Fibroblast of lung (primary cell): ENCODE results near the gene BABAM2. TPM values are rescaled to one million over a fixed set of nuclear protein-coding genes. Genes with fewer than 3 reads are reported as not detected.

Source experiments
- DNase-seq, 2 donors: peaks; one replicate each; pipeline versions ENCODE4 v3.0.0 to v3.0.0-alpha.2; 2010; ENCODE audit warnings: low read depth in 2 of 2
- H2AFZ ChIP-seq: 2 replicates; pipeline ENCODE4 v1.5.1; 2012; ENCODE audit warnings: low read length, control low read depth, inconsistent platforms
- H3K27ac ChIP-seq: 2 replicates; pipeline ENCODE4 v1.5.1; 2011; ENCODE audit warnings: low read length, control low read depth; ENCODE audit not compliant: insufficient read depth
- H3K27me3 ChIP-seq: 2 replicates; pipeline ENCODE4 v1.5.1; 2011; ENCODE audit warnings: mild to moderate bottlenecking, low read length; ENCODE audit not compliant: control insufficient read depth, insufficient read depth
- H3K36me3 ChIP-seq: 2 replicates; pipeline ENCODE4 v1.5.1; 2011; ENCODE audit warnings: low read length; ENCODE audit not compliant: control insufficient read depth, insufficient read depth
- H3K4me1 ChIP-seq: 2 replicates; pipeline ENCODE4 v1.5.1; 2011; ENCODE audit warnings: low read length; ENCODE audit not compliant: control insufficient read depth, insufficient read depth; ENCODE audit errors: extremely low read depth
- H3K4me2 ChIP-seq: 2 replicates; pipeline ENCODE4 v1.5.1; 2011; ENCODE audit warnings: low read length, control low read depth; ENCODE audit not compliant: insufficient read depth; ENCODE audit errors: extremely low read depth
- H3K4me3 ChIP-seq, 4 experiments: fragments of 200-600 bp in 1 of 4; sonication (generic) in 1 of 4; replicated peaks in 1 of 4; 2 replicates each; pipeline ENCODE4 v1.5.1; 2011 to 2016; ENCODE audit warnings: low read length in 4 of 4, low read depth in 3 of 4, mild to moderate bottlenecking in 3 of 4, control low read depth in 2 of 4, inconsistent platforms in 1 of 4, mixed read lengths in 1 of 4; ENCODE audit not compliant: insufficient read depth in 1 of 4; ENCODE audit errors: control extremely low read depth in 1 of 4
- H3K79me2 ChIP-seq: 2 replicates; pipeline ENCODE4 v1.5.1; 2012; ENCODE audit warnings: mild to moderate bottlenecking, low read length, inconsistent platforms; ENCODE audit not compliant: control insufficient read depth, insufficient read depth
- H3K9ac ChIP-seq: 2 replicates; pipeline ENCODE4 v1.5.1; 2011; ENCODE audit warnings: mild to moderate bottlenecking, low read length, control low read depth; ENCODE audit not compliant: insufficient read depth
- H3K9me3 ChIP-seq: 2 replicates; pipeline ENCODE4 v1.5.1; 2012; ENCODE audit warnings: low read depth, low read length; ENCODE audit not compliant: control insufficient read depth, insufficient read depth
- H4K20me1 ChIP-seq: 2 replicates; pipeline ENCODE4 v1.5.1; 2011; ENCODE audit warnings: low read length; ENCODE audit not compliant: control insufficient read depth, insufficient read depth; ENCODE audit errors: extremely low read depth
- EZH2 ChIP-seq: IDR thresholded peaks from 2 replicates; pipeline ENCODE4 v1.5.1; 2012; ENCODE audit warnings: low read length, control low read depth, mild to moderate bottlenecking; ENCODE audit errors: missing control alignments
- polyA plus RNA-seq, 2 donors: library from polyadenylated mRNA; depleted of rRNA in 1 of 2; stranded (reverse) in 1 of 2; unstranded in 1 of 2; fragments of >200 nt; gene quantifications; 2 replicates each; pipeline ENCODE4 v1.2.1, GENCODE V29; 2011 to 2012; ENCODE audit warnings: missing spikeins in 1 of 2
- total RNA-seq: library from RNA; depleted of rRNA; stranded (reverse); fragments of >200 nt; gene quantifications from 2 replicates; pipeline ENCODE4 v1.2.1, GENCODE V29; 2014
- TF ChIP-seq, protein P1 (sequence below), 2 donors: IDR thresholded peaks in 1 of 2; conservative IDR thresholded peaks in 1 of 2; 1 replicate in 1 of 2; 2 replicates in 1 of 2; pipeline ENCODE4 v1.5.1; 2011 to 2012; ENCODE audit warnings: low read length in 2 of 2, control low read depth in 1 of 2, inconsistent platforms in 1 of 2, low read depth in 1 of 2, mild to moderate bottlenecking in 1 of 2

BABAM2 gene
- total and polyA plus RNA-seq, 2 donors (not counting 1 experiment from before 2014, with no cell fraction given), result 25.6 to 33.4 TPM

DNA sequence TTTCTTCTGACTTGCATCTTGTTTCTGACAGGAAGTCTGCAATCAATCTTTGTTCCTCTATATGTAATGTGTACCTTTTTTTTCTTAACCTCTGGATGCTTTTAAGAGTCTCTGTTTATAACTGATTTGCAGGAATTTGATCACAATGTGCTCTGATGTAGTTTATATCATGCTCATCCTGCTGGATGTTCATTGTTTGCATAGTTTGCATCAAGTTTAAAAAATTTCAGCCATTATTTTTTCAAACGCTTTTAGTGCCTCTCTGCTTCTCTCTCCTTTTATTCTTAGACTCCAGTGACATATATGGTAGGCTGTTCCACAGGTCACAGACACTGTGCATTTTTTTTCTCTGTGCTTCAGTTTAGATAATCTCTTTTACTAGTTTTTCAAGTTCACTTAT, 24.3 kb upstream of the BABAM2 start:
- Histone ChIP-seq H3K9ac (no peak overlapping the region), H3K79me2 (no peaks in the 10 kb centered on the region), H3K36me3 (no peaks in the 10 kb centered on the region), H3K4me3 (no peak overlapping the region), H3K9me3 (no peaks in the 10 kb centered on the region), H3K27ac (no peak overlapping the region), H2AFZ (no peak overlapping the region), H4K20me1 (no peaks in the 10 kb centered on the region), H3K4me1 (no peaks in the 10 kb centered on the region), H3K27me3 (no peaks in the 10 kb centered on the region), H3K4me2 (no peak overlapping the region)
- TF ChIP-seq, protein P1, sequence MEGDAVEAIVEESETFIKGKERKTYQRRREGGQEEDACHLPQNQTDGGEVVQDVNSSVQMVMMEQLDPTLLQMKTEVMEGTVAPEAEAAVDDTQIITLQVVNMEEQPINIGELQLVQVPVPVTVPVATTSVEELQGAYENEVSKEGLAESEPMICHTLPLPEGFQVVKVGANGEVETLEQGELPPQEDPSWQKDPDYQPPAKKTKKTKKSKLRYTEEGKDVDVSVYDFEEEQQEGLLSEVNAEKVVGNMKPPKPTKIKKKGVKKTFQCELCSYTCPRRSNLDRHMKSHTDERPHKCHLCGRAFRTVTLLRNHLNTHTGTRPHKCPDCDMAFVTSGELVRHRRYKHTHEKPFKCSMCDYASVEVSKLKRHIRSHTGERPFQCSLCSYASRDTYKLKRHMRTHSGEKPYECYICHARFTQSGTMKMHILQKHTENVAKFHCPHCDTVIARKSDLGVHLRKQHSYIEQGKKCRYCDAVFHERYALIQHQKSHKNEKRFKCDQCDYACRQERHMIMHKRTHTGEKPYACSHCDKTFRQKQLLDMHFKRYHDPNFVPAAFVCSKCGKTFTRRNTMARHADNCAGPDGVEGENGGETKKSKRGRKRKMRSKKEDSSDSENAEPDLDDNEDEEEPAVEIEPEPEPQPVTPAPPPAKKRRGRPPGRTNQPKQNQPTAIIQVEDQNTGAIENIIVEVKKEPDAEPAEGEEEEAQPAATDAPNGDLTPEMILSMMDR (conservative IDR thresholded peaks at IDR 0.05 in 1 of 2, IDR thresholded peaks at IDR 0.05 in 1 of 2; ENCODE audit: low read depth in 1 of 2, low read length in 2 of 2), result no peak
- TF ChIP-seq EZH2, result no peak
- no peak for DNase-seq

DNA sequence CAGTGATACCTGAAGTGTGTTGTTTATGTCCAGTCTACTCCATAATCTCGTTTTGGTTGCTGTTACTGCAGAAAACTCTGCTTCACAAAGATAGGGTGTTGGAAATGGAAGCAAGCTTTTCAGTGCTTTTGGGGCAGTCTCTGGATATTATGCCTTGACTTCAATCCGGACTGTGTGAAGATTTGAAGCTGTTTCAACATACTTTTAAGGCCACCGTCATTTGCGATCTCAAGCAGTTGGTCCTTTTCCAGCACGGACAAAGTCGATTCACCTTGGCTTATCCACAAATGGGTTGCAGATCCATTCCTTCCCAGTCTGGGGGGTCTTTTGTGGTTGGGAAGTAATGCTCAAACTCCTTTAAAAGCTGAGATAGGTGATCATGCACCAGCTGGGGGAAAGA, 20.8 kb upstream of the BABAM2 start:
- Histone ChIP-seq H3K9ac (no peak overlapping the region), H3K79me2 (no peaks in the 10 kb centered on the region), H3K27ac (no peak overlapping the region), H3K9me3 (no peaks in the 10 kb centered on the region), H3K4me1 (no peaks in the 10 kb centered on the region), H3K36me3 (no peaks in the 10 kb centered on the region), H3K4me3 (no peak overlapping the region), H3K4me2 (no peak overlapping the region), H2AFZ (no peak overlapping the region), H3K27me3 (no peaks in the 10 kb centered on the region), H4K20me1 (no peaks in the 10 kb centered on the region)
- TF ChIP-seq, protein P1 (conservative IDR thresholded peaks at IDR 0.05 in 1 of 2, IDR thresholded peaks at IDR 0.05 in 1 of 2; ENCODE audit: low read depth in 1 of 2, low read length in 2 of 2), result no peak
- no peak for TF ChIP-seq EZH2
- no peak for DNase-seq

DNA sequence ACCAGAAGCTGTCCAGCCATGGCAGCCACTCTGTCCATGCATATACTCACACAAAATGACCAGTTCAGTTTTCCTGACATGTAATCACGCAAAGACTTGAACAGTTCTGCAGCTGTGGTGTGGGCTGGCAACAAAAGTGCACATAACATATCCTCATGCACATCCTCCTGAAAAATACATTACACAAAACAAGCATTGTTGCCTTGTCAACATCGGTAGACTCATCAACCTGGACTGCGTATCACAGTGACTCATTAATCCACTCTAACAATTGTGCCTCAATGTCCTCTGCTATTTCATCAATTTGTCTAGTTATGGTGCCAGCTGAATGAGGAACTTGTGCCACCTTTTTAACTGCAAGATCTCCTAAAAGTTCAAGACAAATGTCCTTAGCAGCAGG, 19.8 kb upstream of the BABAM2 start:
- Histone ChIP-seq H3K79me2 (no peaks in the 10 kb centered on the region), H3K9ac (no peak overlapping the region), H3K36me3 (no peaks in the 10 kb centered on the region), H3K4me1 (no peaks in the 10 kb centered on the region), H3K27ac (no peak overlapping the region), H3K4me2 (no peak overlapping the region), H3K27me3 (no peaks in the 10 kb centered on the region), H2AFZ (no peak overlapping the region), H3K4me3 (no peak overlapping the region), H3K9me3 (no peaks in the 10 kb centered on the region), H4K20me1 (no peaks in the 10 kb centered on the region)
- TF ChIP-seq EZH2, result no peak
- TF ChIP-seq, protein P1 (conservative IDR thresholded peaks at IDR 0.05 in 1 of 2, IDR thresholded peaks at IDR 0.05 in 1 of 2; ENCODE audit: low read depth in 1 of 2, low read length in 2 of 2), result no peak
- DNase-seq, result peak in 1 of 2 donors; percentile 42
